A549 (cell line): ENCODE measurements around the gene PTPN1. TPM values are rescaled to one million over a fixed set of nuclear protein-coding genes. Genes with fewer than 3 reads are reported as not detected.

Experiments used
- ATAC-seq, 2 experiments: fragments of 200-7000 bp in 1 of 2; fragments of >200 bp in 1 of 2; cut with Nextera tagmentation in 1 of 2; cut with Tn5 transposase in 1 of 2; 3 replicates each; pipeline versions ENCODE4 v1.8.0 to v1.9.1; 2018 to 2020; ENCODE audit warnings: mild to moderate bottlenecking in 1 of 2, moderate library complexity in 1 of 2
- CTCF ChIA-PET: fragments of 300-600 bp; sonication (Branson Sonifier 250); formaldehyde crosslinking; extraction: SDS; loops from one replicate; lab custom pipeline; 2021; ENCODE audit warnings: antibody characterized with exemption, inconsistent platforms; lab: Yijun Ruan, JAX
- POLR2A ChIA-PET: fragments of 350-600 bp; formaldehyde crosslinking; extraction: SDS; loops from one replicate; lab custom pipeline; 2021; ENCODE audit warnings: antibody characterized with exemption, inconsistent platforms; lab: Yijun Ruan, JAX
- DNase-seq, 2 experiments: peaks; one replicate each; pipeline versions ENCODE4 v3.0.0 to v3.0.0-alpha.2; 2011 to 2016; ENCODE audit warnings: low read depth in 1 of 2, low spot score in 1 of 2
- FAIRE-seq: peaks from 2 replicates; lab custom pipeline; 2011; peaks lifted over from hg19 to GRCh38; lab: Jason Lieb, UNC
- H3K27ac ChIP-seq, 2 experiments: fragments of >200 bp; sonication (Bioruptor Twin); formaldehyde crosslinking; 3 replicates each; pipeline ENCODE4 v1.5.1; 2016 to 2017
- H3K4me1 ChIP-seq: fragments of >200 bp; sonication (Bioruptor Twin); formaldehyde crosslinking; 3 replicates; pipeline ENCODE4 v1.6.1; 2016
- H3K4me2 ChIP-seq: fragments of >200 bp; sonication (Bioruptor Twin); formaldehyde crosslinking; 3 replicates; pipeline ENCODE4 v1.6.1; 2016
- H3K4me3 ChIP-seq: fragments of >200 bp; sonication (Bioruptor Twin); formaldehyde crosslinking; 3 replicates; pipeline ENCODE4 v1.5.1; 2016
- H3K9me3 ChIP-seq: fragments of >200 bp; sonication (Bioruptor Twin); formaldehyde crosslinking; 3 replicates; pipeline ENCODE4 v1.6.1; 2016
- BHLHE40 ChIP-seq: IDR thresholded peaks from 2 replicates; pipeline ENCODE4 v1.6.1; 2012; ENCODE audit warnings: low read depth, low read length, inconsistent platforms
- CBX2 ChIP-seq: fragments of 200-600 bp; sonication (generic); IDR thresholded peaks from 2 replicates; pipeline ENCODE4 v1.6.1; 2016; ENCODE audit warnings: low read depth, mild to moderate bottlenecking, borderline replicate concordance
- EHMT2 ChIP-seq: fragments of 200-600 bp; sonication (generic); IDR thresholded peaks from 2 replicates; pipeline ENCODE4 v1.6.1; 2016; ENCODE audit warnings: antibody characterized with exemption, low read depth, mild to moderate bottlenecking, moderate library complexity
- FOSB ChIP-seq: fragments of 250-450 bp; sonication (Bioruptor Pico); IDR thresholded peaks from 2 replicates; pipeline ENCODE4 v1.5.0; 2020; ENCODE audit warnings: mild to moderate bottlenecking, moderate library complexity
- FOSL2 ChIP-seq, 2 experiments: fragments of 450-650 bp in 1 of 2; fragments of >200 bp in 1 of 2; sonication (Bioruptor Twin) in 1 of 2; formaldehyde crosslinking; IDR thresholded peaks; 2 replicates each; pipeline versions ENCODE4 v1.5.0 to v1.6.1; 2016 to 2020; ENCODE audit warnings: mild to moderate bottlenecking in 1 of 2, moderate library complexity in 1 of 2
- HDAC2 ChIP-seq: fragments of 200-600 bp; sonication (generic); IDR thresholded peaks from 2 replicates; pipeline ENCODE4 v1.6.1; 2016
- HOXA7 ChIP-seq: fragments of 250-450 bp; sonication (Bioruptor Pico); IDR thresholded peaks from 2 replicates; pipeline ENCODE4 v1.5.0; 2020; ENCODE audit warnings: mild to moderate bottlenecking, moderate library complexity
- HOXB13 ChIP-seq: fragments of 250-450 bp; sonication (Bioruptor Pico); IDR thresholded peaks from 2 replicates; pipeline ENCODE4 v1.5.0; 2020; ENCODE audit warnings: low read depth, mild to moderate bottlenecking, moderate library complexity
- HOXB5 ChIP-seq: fragments of 250-450 bp; sonication (Bioruptor Pico); IDR thresholded peaks from 2 replicates; pipeline ENCODE4 v1.5.0; 2020; ENCODE audit warnings: mild to moderate bottlenecking, moderate library complexity
- JUN ChIP-seq, 2 experiments: fragments of >200 bp; sonication (Bioruptor Twin); formaldehyde crosslinking; IDR thresholded peaks; 2 replicates in 1 of 2; 3 replicates in 1 of 2; pipeline ENCODE4 v1.6.1; 2016 to 2017
- JUNB ChIP-seq: fragments of >200 bp; sonication (Bioruptor Twin); formaldehyde crosslinking; IDR thresholded peaks from 2 replicates; pipeline ENCODE4 v1.6.1; 2016
- KDM1A ChIP-seq: fragments of 200-600 bp; sonication (generic); IDR thresholded peaks from 2 replicates; pipeline ENCODE4 v1.6.1; 2016; ENCODE audit warnings: low read depth, mild to moderate bottlenecking
- MAZ ChIP-seq: fragments of 150-350 bp; IDR thresholded peaks from 2 replicates; pipeline ENCODE4 v1.6.1; 2014; ENCODE audit warnings: antibody characterized with exemption, low read depth, low read length, borderline replicate concordance
- NFE2L2 ChIP-seq: fragments of 150-350 bp; conservative IDR thresholded peaks from 2 replicates; pipeline ENCODE4 v1.6.1; 2014; ENCODE audit warnings: low read length
- PHF8 ChIP-seq: fragments of 200-600 bp; sonication (generic); IDR thresholded peaks from 2 replicates; pipeline ENCODE4 v1.6.1; 2016; ENCODE audit warnings: low read depth, mild to moderate bottlenecking, antibody characterized with exemption, moderate library complexity, borderline replicate concordance
- POLR2AphosphoS2 ChIP-seq: conservative IDR thresholded peaks from 2 replicates; pipeline ENCODE4 v1.6.1; 2012; ENCODE audit warnings: low read length, improper control_type of control experiment, inconsistent platforms
- RARB ChIP-seq: fragments of 250-450 bp; sonication (Bioruptor Pico); IDR thresholded peaks from 2 replicates; pipeline ENCODE4 v1.8.0; 2021; ENCODE audit warnings: mild to moderate bottlenecking, moderate library complexity
- RFX5 ChIP-seq: fragments of 450-650 bp; IDR thresholded peaks from 2 replicates; pipeline ENCODE4 v1.7.1; 2014; ENCODE audit warnings: antibody characterized with exemption, mild to moderate bottlenecking, moderate library complexity
- SMC3 ChIP-seq: fragments of >200 bp; sonication (Bioruptor Twin); formaldehyde crosslinking; IDR thresholded peaks from 3 replicates; pipeline ENCODE4 v1.6.1; 2018; ENCODE audit warnings: inconsistent platforms
- TP53 ChIP-seq: fragments of 250-450 bp; sonication (Bioruptor Pico); IDR thresholded peaks from 2 replicates; pipeline ENCODE4 v1.5.0; 2021; ENCODE audit warnings: mild to moderate bottlenecking, moderate library complexity
- ZC3H11A ChIP-seq: fragments of 450-650 bp; IDR thresholded peaks from 2 replicates; pipeline ENCODE4 v1.6.1; 2014; ENCODE audit warnings: antibody characterized with exemption, mild to moderate bottlenecking
- ZSCAN20 ChIP-seq: fragments of 250-450 bp; sonication (Bioruptor Pico); IDR thresholded peaks from 2 replicates; pipeline ENCODE4 v1.8.0; 2022; ENCODE audit warnings: mild to moderate bottlenecking, moderate library complexity
- WGBS: methylation state at CpG from one replicate; pipeline ENCODE4 v1.1.6; 2017; ENCODE audit errors: missing lambda C conversion rate; 5-methylcytosine and 5-hydroxymethylcytosine counted together
- polyA plus RNA-seq, 4 experiments: library from polyadenylated mRNA; depleted of rRNA in 3 of 4; stranded (reverse); fragments of >200 nt; fragmentation: RNase III in 1 of 4; extraction: RNeasy Plus Mini Kit Qiagen cat#74134 plus additional on column Dnase treatment in 1 of 4; gene quantifications; 2 replicates in 3 of 4; 3 replicates in 1 of 4; pipeline ENCODE4 v1.2.3, GENCODE V29; 2011 to 2017
- TF ChIP-seq, protein P1 (sequence below): fragments of 200-600 bp; sonication (generic); IDR thresholded peaks from 2 replicates; pipeline ENCODE4 v1.6.1; 2016; ENCODE audit warnings: antibody characterized with exemption, mild to moderate bottlenecking, moderate library complexity
- TF ChIP-seq, protein P2 (sequence below): IDR thresholded peaks from 2 replicates; pipeline ENCODE4 v1.6.1; 2012; ENCODE audit warnings: low read depth, borderline replicate concordance
- TF ChIP-seq, protein P3 (sequence below): fragments of 250-450 bp; sonication (Bioruptor Pico); IDR thresholded peaks from 2 replicates; pipeline ENCODE4 v1.5.0; 2021; ENCODE audit warnings: mild to moderate bottlenecking, moderate library complexity, borderline replicate concordance
- TF ChIP-seq, protein P4 (sequence below): IDR thresholded peaks from 2 replicates; pipeline ENCODE4 v1.6.1; 2012

Gene PTPN1
- polyA plus RNA-seq, 2 of the 4 experiments (the other 2 are of a cell fraction), result 23.2 to 24.3 TPM

DNA sequence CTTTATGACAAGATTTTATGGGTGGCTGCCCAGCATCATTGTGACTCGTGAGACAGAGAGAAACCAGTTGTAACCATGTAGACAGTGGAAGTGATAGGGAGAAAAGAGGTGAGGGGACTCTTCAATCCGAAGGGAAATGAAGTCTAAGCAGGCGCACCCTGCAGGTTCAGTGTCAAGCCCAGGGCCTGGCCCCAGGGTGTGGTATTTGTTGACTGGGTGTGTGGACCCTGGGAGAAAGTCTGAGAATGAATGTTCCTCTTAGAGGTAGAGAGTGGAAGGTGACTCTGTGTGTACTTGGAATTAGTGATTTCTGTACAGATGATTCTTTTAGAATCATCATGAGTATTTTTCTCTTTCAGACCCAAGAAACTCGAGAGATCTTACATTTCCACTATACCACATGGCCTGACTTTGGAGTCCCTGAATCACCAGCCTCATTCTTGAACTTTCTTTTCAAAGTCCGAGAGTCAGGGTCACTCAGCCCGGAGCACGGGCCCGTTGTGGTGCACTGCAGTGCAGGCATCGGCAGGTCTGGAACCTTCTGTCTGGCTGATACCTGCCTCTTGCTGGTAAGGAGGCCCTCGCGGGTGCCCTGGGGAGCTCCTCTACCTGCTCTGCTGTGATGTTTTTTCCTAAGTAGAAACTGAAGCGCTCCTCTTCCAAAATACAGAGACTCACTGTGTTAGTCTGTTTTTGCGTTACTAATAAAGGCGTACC is 68.0 kb downstream of the PTPN1 start:
- 87% methylated on average over 14 of the region's 14 CpGs for WGBS
- ATAC-seq, result no peak
- Histone ChIP-seq H3K9me3 (no peaks in the 10 kb centered on the region), H3K27ac (no peak overlapping the region), H3K4me1 (0 out of 3 replicates have a peak, but pooled peaks cover under 1% of the 10 kb centered on the region), H3K4me2 (no peak overlapping the region)
- no peak for TF ChIP-seq POLR2AphosphoS2
- no peak for TF ChIP-seq HOXA7 (CRISPR knock-in tag)
- no peak for TF ChIP-seq RARB
- TF ChIP-seq HDAC2, result no peak
- no peak for TF ChIP-seq CBX2
- no peak for TF ChIP-seq FOSB (CRISPR knock-in tag)
- TF ChIP-seq, all 56 proteins: peak for 0
- no peak for FAIRE-seq
- ChIA-PET CTCF (interaction anchor here (0.6 to 14.7 kb wide), 10 partner anchors 9 to 393 kb away, joined by 3 to 268 read pairs (median 21); partner anchors contain the start of gene CEBPB), POLR2A (no interaction called here)
- DNase-seq, result no peak
- no peak overlapping the region for H3K4me3 ChIP-seq

DNA sequence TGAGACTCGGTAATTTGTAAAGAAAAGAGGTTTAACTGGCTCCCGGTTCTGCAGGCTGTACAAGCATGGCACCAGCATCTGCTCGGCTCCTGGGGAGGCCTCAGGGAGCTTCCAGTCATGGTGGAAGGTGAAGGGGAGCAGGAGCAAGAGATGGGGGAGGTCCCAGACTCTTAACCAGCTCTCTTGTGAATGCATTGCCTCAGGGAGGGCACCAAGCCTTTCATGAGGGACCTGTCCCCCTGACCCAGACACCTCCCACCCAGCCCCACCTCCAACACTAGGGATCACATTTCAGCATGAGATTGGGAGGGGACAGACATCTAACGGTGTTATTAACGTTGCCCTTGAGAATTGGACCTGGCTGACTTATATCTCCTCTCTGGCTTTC is 68.6 kb downstream of the PTPN1 start:
- Histone ChIP-seq H3K4me1 (no peaks in the 10 kb centered on the region), H3K27ac (no peak overlapping the region), H3K4me2 (no peak overlapping the region), H3K4me3 (no peak overlapping the region), H3K9me3 (no peaks in the 10 kb centered on the region)
- no peak for ATAC-seq
- no peak for FAIRE-seq
- WGBS, result 81% methylated on average over 5 of the region's 5 CpGs
- CTCF ChIA-PET, result interaction anchor here (0.6 to 14.7 kb wide), 20 partner anchors 9 to 445 kb away, joined by 3 to 268 read pairs (median 5); partner anchors contain the start of gene CEBPB
- TF ChIP-seq, protein P1, sequence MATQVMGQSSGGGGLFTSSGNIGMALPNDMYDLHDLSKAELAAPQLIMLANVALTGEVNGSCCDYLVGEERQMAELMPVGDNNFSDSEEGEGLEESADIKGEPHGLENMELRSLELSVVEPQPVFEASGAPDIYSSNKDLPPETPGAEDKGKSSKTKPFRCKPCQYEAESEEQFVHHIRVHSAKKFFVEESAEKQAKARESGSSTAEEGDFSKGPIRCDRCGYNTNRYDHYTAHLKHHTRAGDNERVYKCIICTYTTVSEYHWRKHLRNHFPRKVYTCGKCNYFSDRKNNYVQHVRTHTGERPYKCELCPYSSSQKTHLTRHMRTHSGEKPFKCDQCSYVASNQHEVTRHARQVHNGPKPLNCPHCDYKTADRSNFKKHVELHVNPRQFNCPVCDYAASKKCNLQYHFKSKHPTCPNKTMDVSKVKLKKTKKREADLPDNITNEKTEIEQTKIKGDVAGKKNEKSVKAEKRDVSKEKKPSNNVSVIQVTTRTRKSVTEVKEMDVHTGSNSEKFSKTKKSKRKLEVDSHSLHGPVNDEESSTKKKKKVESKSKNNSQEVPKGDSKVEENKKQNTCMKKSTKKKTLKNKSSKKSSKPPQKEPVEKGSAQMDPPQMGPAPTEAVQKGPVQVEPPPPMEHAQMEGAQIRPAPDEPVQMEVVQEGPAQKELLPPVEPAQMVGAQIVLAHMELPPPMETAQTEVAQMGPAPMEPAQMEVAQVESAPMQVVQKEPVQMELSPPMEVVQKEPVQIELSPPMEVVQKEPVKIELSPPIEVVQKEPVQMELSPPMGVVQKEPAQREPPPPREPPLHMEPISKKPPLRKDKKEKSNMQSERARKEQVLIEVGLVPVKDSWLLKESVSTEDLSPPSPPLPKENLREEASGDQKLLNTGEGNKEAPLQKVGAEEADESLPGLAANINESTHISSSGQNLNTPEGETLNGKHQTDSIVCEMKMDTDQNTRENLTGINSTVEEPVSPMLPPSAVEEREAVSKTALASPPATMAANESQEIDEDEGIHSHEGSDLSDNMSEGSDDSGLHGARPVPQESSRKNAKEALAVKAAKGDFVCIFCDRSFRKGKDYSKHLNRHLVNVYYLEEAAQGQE, result no peak
- TF ChIP-seq MAZ (no peak), BHLHE40 (no peak), HOXB13 (CRISPR knock-in tag) (no peak)
- no peak for DNase-seq
- POLR2A ChIA-PET, result no interaction called here

DNA sequence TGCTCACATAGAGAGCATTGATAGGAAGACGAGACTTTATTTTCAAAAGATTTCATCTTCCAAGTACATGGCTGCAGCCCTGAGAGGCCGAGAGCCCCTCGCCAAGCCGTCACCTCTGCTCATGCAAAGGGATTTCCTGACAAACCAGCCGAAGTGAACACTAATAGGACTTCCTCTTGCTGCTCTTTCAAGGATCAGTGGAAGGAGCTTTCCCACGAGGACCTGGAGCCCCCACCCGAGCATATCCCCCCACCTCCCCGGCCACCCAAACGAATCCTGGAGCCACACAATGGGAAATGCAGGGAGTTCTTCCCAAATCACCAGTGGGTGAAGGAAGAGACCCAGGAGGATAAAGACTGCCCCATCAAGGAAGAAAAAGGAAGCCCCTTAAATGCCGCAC is 69.3 kb downstream of the PTPN1 start:
- WGBS, result 84% methylated on average over 10 of the region's 10 CpGs
- no peaks in the 10 kb centered on the region for H3K4me1 ChIP-seq
- ATAC-seq, result no peak
- H3K4me3 ChIP-seq, result no peak overlapping the region
- POLR2A ChIA-PET, result no interaction called here
- TF ChIP-seq TP53 (CRISPR knock-in tag), result no peak
- no peak for TF ChIP-seq JUNB
- no peak for TF ChIP-seq JUN (IDR thresholded peaks at IDR 0.05)
- TF ChIP-seq SMC3, result no peak
- TF ChIP-seq RFX5, result no peak
- no peak for TF ChIP-seq NFE2L2
- TF ChIP-seq ZC3H11A, result no peak
- TF ChIP-seq, protein P2, sequence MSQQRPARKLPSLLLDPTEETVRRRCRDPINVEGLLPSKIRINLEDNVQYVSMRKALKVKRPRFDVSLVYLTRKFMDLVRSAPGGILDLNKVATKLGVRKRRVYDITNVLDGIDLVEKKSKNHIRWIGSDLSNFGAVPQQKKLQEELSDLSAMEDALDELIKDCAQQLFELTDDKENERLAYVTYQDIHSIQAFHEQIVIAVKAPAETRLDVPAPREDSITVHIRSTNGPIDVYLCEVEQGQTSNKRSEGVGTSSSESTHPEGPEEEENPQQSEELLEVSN, result no peak
- no peak for TF ChIP-seq EHMT2
- TF ChIP-seq FOSL2 (IDR thresholded peaks at IDR 0.05), result no peak
- no peak for TF ChIP-seq FOSL2 (CRISPR knock-in tag; IDR thresholded peaks at IDR 0.05)
- no peak for TF ChIP-seq FOSB (CRISPR knock-in tag)
- no peak for TF ChIP-seq PHF8
- TF ChIP-seq, protein P3, sequence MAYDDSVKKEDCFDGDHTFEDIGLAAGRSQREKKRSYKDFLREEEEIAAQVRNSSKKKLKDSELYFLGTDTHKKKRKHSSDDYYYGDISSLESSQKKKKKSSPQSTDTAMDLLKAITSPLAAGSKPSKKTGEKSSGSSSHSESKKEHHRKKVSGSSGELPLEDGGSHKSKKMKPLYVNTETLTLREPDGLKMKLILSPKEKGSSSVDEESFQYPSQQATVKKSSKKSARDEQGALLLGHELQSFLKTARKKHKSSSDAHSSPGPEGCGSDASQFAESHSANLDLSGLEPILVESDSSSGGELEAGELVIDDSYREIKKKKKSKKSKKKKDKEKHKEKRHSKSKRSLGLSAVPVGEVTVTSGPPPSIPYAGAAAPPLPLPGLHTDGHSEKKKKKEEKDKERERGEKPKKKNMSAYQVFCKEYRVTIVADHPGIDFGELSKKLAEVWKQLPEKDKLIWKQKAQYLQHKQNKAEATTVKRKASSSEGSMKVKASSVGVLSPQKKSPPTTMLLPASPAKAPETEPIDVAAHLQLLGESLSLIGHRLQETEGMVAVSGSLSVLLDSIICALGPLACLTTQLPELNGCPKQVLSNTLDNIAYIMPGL, result no peak
- no peak for TF ChIP-seq ZSCAN20 (CRISPR knock-in tag)
- no peak for TF ChIP-seq RARB
- TF ChIP-seq HOXA7 (CRISPR knock-in tag), result no peak
- TF ChIP-seq CBX2, result no peak
- TF ChIP-seq, protein P4, sequence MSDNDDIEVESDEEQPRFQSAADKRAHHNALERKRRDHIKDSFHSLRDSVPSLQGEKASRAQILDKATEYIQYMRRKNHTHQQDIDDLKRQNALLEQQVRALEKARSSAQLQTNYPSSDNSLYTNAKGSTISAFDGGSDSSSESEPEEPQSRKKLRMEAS, result no peak
- TF ChIP-seq KDM1A, result no peak
- no peak for TF ChIP-seq HOXB5
- TF ChIP-seq, all 56 proteins: peak for 0
- FAIRE-seq (no peak), DNase-seq (no peak)
- no peaks in the 10 kb centered on the region for H3K9me3 ChIP-seq
- CTCF ChIA-PET, result interaction anchor here (0.6 to 14.7 kb wide), 37 partner anchors 9 to 508 kb away, joined by 3 to 268 read pairs (median 4); partner anchors contain the start of gene CEBPB
- H3K4me2 ChIP-seq, result no peak overlapping the region
- no peak overlapping the region for H3K27ac ChIP-seq
